Naive thymus-derived CD4-positive, alpha-beta T cell (primary cell): Measurements from ENCODE around the gene TBX6. TPM values are rescaled to one million over a fixed set of nuclear protein-coding genes. Genes with fewer than 3 reads are reported as not detected.
A peak's percentile ranks its signal among the peaks of the same experiment; 100 is the strongest.

ENCODE experiments used
- ATAC-seq: fragments of 150-1000 bp; cut with Tn5 transposase; 2 replicates; pipeline ENCODE4 v1.10.0; 2021; ENCODE audit warnings: mild to moderate bottlenecking, moderate library complexity
- CTCF ChIA-PET: fragments of 350-600 bp; sonication (Branson Sonifier 250); formaldehyde crosslinking; loops from one replicate; lab custom pipeline; 2021; ENCODE audit warnings: antibody characterized with exemption; lab: Charles Lee
- POLR2A ChIA-PET: fragments of 350-600 bp; sonication (Branson Sonifier 250); formaldehyde crosslinking; loops from one replicate; lab custom pipeline; 2021; ENCODE audit warnings: antibody characterized with exemption, inconsistent platforms; lab: Charles Lee
- DNase-seq, 9 donors: peaks; one replicate each; pipeline versions ENCODE4 v3.0.0 to v3.0.0-alpha.2; 2020 to 2022; ENCODE audit warnings: mixed read lengths in 1 of 9
- H3K27ac ChIP-seq: one replicate; pipeline ENCODE4 v1.7.0; 2013; ENCODE audit warnings: mild to moderate bottlenecking, low read depth, low read length, moderate library complexity
- H3K27me3 ChIP-seq, 2 donors: one replicate each; pipeline ENCODE4 v1.7.0; 2013; ENCODE audit warnings: low read length in 2 of 2, mild to moderate bottlenecking in 2 of 2, moderate library complexity in 2 of 2; ENCODE audit not compliant: control insufficient read depth in 2 of 2, insufficient read depth in 2 of 2
- H3K36me3 ChIP-seq, 3 experiments: 1 replicate in 2 of 3; 2 replicates in 1 of 3; pipeline ENCODE4 v1.7.0; 2013; ENCODE audit warnings: low read length in 3 of 3, mild to moderate bottlenecking in 3 of 3, moderate library complexity in 1 of 3; ENCODE audit not compliant: insufficient read depth in 3 of 3, control insufficient read depth in 2 of 3
- H3K4me1 ChIP-seq, 2 donors: one replicate each; pipeline ENCODE4 v1.7.0; 2013; ENCODE audit warnings: low read length in 2 of 2, mild to moderate bottlenecking in 2 of 2, moderate library complexity in 1 of 2; ENCODE audit not compliant: control insufficient read depth in 2 of 2, insufficient read depth in 2 of 2
- H3K4me3 ChIP-seq: 2 replicates; pipeline ENCODE4 v1.7.0; 2013; ENCODE audit warnings: mild to moderate bottlenecking, low read length
- H3K9me3 ChIP-seq, 3 experiments: 1 replicate in 2 of 3; 2 replicates in 1 of 3; pipeline ENCODE4 v1.7.0; 2013; ENCODE audit warnings: low read length in 3 of 3; ENCODE audit not compliant: control insufficient read depth in 2 of 3
- H3K27ac Mint-ChIP-seq, 9 donors: one replicate each; pipeline ENCODE4 v1.8.0; 2020 to 2022; ENCODE audit warnings: mixed read lengths in 9 of 9, mild to moderate bottlenecking in 8 of 9, moderate library complexity in 5 of 9, inconsistent platforms in 2 of 9
- H3K27me3 Mint-ChIP-seq, 5 donors: one replicate each; pipeline ENCODE4 v1.8.0; 2021 to 2022; ENCODE audit warnings: mixed read lengths in 5 of 5, mild to moderate bottlenecking in 1 of 5
- H3K36me3 Mint-ChIP-seq, 5 donors: one replicate each; pipeline ENCODE4 v1.8.0; 2020 to 2022; ENCODE audit warnings: mixed read lengths in 5 of 5, mild to moderate bottlenecking in 3 of 5, inconsistent platforms in 1 of 5
- H3K4me1 Mint-ChIP-seq, 7 donors: one replicate each; pipeline ENCODE4 v1.8.0; 2020 to 2022; ENCODE audit warnings: mixed read lengths in 7 of 7, mild to moderate bottlenecking in 3 of 7, inconsistent platforms in 1 of 7
- H3K4me3 Mint-ChIP-seq, 10 donors: one replicate each; pipeline ENCODE4 v1.8.0; 2020 to 2022; ENCODE audit warnings: mild to moderate bottlenecking in 10 of 10, mixed read lengths in 10 of 10, moderate library complexity in 6 of 10, inconsistent platforms in 2 of 10
- H3K9me3 Mint-ChIP-seq, 11 donors: one replicate each; pipeline ENCODE4 v1.8.0; 2020 to 2022; ENCODE audit warnings: mixed read lengths in 11 of 11, mild to moderate bottlenecking in 4 of 11, inconsistent platforms in 1 of 11, moderate library complexity in 1 of 11
- intact Hi-C, 2 donors: fragments of 100-400 bp; cut with micrococcal nuclease; formaldehyde crosslinking; loops; one replicate each; pipeline ENCODE4 v1.15.1; 2023
- polyA plus RNA-seq, 2 donors: library from polyadenylated mRNA; unstranded; fragments of 300-500 nt; fragmentation: Illumina TruSeq; gene quantifications; one replicate each; pipeline ENCODE4 v1.2.3, GENCODE V29; 2021
- total RNA-seq, 6 experiments: library from RNA in 5 of 6; stranded (reverse) in 5 of 6; gene quantifications; 1 replicate in 5 of 6; 2 replicates in 1 of 6; pipeline ENCODE4 v1.2.3 and lab custom pipeline; 2021 to 2026

The TBX6 gene
- total and polyA plus RNA-seq, 7 experiments from 2014 or later: 0.38 to 3.3 (median 1.6) TPM; not detected in 1

GRCh38 chr16:30068333-30068732 lies 23.4 kb downstream of the TBX6 start:
- no peaks in the 10 kb centered on the region for H3K27me3 ChIP-seq
- POLR2A ChIA-PET: interaction anchor here (0.6 to 6.3 kb wide), 6 partner anchors 14 to 1111 kb away, joined by 3 to 159 read pairs (median 26); partner anchors contain the start of genes CORO1A, TBX6 and YPEL3
- no peak overlapping the region for H3K4me3 ChIP-seq
- H3K36me3 ChIP-seq: peaks cover 18 to 71% (median 22%) of the 10 kb centered on the region in 3 experiments
- H3K9me3 ChIP-seq: no peaks in the 10 kb centered on the region
- CTCF ChIA-PET: interaction anchor here (1.2 kb wide), 1 partner anchor 24 kb away, joined by 6 read pairs; the partner anchor contains the start of gene TBX6
- Mint-ChIP-seq H3K27me3 (no peaks in the 10 kb centered on the region), H3K4me1 (peaks cover 25 to 55% (median 43%) of the 10 kb centered on the region in 7 donors), H3K9me3 (no peaks in the 10 kb centered on the region), H3K27ac (peak overlapping the region; percentile 56 to 92 (median 80)), H3K4me3 (peak overlapping the region; percentile 66 to 86 (median 70)), H3K36me3 (peaks cover 0 to 38% (median 14%) of the 10 kb centered on the region in 5 donors)
- DNase-seq: no peak
- no peak for ATAC-seq
- H3K27ac ChIP-seq: peak overlapping the region; percentile 22
- intact Hi-C loops: loop anchor here (1.0 to 10.0 kb wide), 3 partner anchors 44 to 854 kb away; partner anchors contain the start of genes FBXL19 (in 1 of the 2) and ZNF771 (in 1 of the 2)
- H3K4me1 ChIP-seq: peaks cover 13 to 36% of the 10 kb centered on the region in 2 donors

DNA sequence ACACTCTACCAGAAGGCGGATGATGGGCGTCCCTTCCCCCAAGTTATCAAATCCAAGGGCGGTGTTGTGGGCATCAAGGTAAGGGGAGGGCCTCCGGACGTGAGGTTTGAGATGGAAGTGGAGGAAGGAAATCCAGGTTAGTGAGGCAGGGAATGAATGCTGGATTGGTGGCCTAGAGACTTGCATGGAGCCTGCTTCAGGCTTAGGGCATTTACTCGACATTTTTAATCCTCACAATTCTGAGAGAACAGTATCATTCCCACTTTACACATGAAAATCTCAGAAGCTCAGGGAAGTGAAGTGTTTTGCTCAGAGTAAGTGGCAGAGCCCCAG lies 24.2 kb downstream of the TBX6 start:
- peaks cover 13 to 37% of the 10 kb centered on the region in 2 donors for H3K4me1 ChIP-seq
- peaks cover 25 to 55% (median 43%) of the 10 kb centered on the region in 7 donors for H3K4me1 Mint-ChIP-seq
- H3K27me3 ChIP-seq: no peaks in the 10 kb centered on the region
- H3K9me3 Mint-ChIP-seq: no peaks in the 10 kb centered on the region
- intact Hi-C loops: loop anchor here (5.0 to 10.0 kb wide), 2 partner anchors 337 to 855 kb away; partner anchors contain the start of genes FBXL19 (in 1 of the 2) and ZNF771 (in 1 of the 2)
- no peaks in the 10 kb centered on the region for H3K9me3 ChIP-seq
- H3K27ac ChIP-seq: peak overlapping the region; percentile 83
- H3K36me3 Mint-ChIP-seq: peaks cover 0 to 38% (median 14%) of the 10 kb centered on the region in 5 donors
- no peak for ATAC-seq
- H3K36me3 ChIP-seq: peaks cover 18 to 69% (median 22%) of the 10 kb centered on the region in 3 experiments
- H3K27ac Mint-ChIP-seq: peak overlapping the region in 7 of 9 donors; percentile 83 to 99 (median 98)
- peak overlapping the region; percentile 36 to 100 (median 99) for H3K4me3 Mint-ChIP-seq
- POLR2A ChIA-PET: interaction anchor here (0.6 to 6.3 kb wide), 11 partner anchors 9 to 365 kb away, joined by 3 to 159 read pairs (median 8); partner anchors contain the start of genes CD2BP2, CORO1A, PPP4C and TBX6
- no peaks in the 10 kb centered on the region for H3K27me3 Mint-ChIP-seq
- no peak for DNase-seq
- H3K4me3 ChIP-seq: peak overlapping the region; percentile 12
- CTCF ChIA-PET: interaction anchor here (0.6 to 1.2 kb wide), 2 partner anchors 25 to 277 kb away, joined by 3 to 6 read pairs; partner anchors contain the start of gene TBX6

DNA sequence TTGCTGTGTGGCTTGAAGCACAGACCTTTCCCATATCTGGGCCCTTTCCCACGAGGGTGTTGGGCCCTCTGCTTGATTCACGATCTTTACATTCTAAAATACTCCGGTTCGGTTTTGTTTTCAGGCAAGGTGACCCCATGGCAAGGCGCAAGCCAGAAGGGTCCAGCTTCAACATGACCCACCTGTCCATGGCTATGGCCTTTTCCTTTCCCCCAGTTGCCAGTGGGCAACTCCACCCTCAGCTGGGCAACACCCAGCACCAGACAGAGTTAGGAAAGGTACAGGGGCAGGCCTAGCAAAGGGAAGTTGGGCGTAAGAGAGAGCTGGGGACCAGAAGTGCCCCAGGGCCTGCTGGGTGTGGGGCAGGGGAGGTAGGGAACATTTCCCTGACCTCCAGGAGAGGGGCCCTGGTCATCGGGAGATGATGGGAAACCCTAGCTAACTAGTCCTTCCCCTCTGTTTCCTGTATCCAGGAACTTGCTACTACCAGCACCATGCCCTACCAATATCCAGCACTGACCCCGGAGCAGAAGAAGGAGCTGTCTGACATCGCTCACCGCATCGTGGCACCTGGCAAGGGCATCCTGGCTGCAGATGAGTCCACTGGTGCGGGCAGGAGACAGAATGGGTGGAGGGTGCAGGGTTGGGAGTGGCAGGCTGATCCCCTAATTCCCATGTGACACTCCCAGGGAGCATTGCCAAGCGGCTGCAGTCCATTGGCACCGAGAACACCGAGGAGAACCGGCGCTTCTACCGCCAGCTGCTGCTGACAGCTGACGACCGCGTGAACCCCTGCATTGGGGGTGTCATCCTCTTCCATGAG lies 24.8 kb downstream of the TBX6 start:
- intact Hi-C loops: loop anchor here (5.0 to 10.0 kb wide), 2 partner anchors 338 to 855 kb away; partner anchors contain the start of genes FBXL19 (in 1 of the 2) and ZNF771 (in 1 of the 2)
- H3K27ac ChIP-seq: peak overlapping the region; percentile 83
- Mint-ChIP-seq H3K36me3 (peaks cover 0 to 35% (median 13%) of the 10 kb centered on the region in 5 donors), H3K4me1 (peaks cover 25 to 51% (median 40%) of the 10 kb centered on the region in 7 donors), H3K4me3 (peak overlapping the region; percentile 96 to 100 (median 99)), H3K27me3 (no peaks in the 10 kb centered on the region), H3K9me3 (no peaks in the 10 kb centered on the region), H3K27ac (peak overlapping the region; percentile 79 to 99 (median 98))
- no peaks in the 10 kb centered on the region for H3K27me3 ChIP-seq
- peak overlapping the region; percentile 94 for H3K4me3 ChIP-seq
- peaks cover 18 to 64% (median 22%) of the 10 kb centered on the region in 3 experiments for H3K36me3 ChIP-seq
- no peak for ATAC-seq
- ChIA-PET CTCF (interaction anchor here (0.5 to 2.1 kb wide), 5 partner anchors 23 to 822 kb away, joined by 3 to 10 read pairs (median 3); partner anchors contain the start of gene TBX6), POLR2A (interaction anchor here (0.5 to 6.3 kb wide), 22 partner anchors 9 to 1097 kb away, joined by 3 to 159 read pairs (median 5); partner anchors contain the start of genes CD2BP2, CORO1A, MVP and PAGR1)
- DNase-seq: no peak
- no peaks in the 10 kb centered on the region for H3K9me3 ChIP-seq
- peaks cover 13 to 37% of the 10 kb centered on the region in 2 donors for H3K4me1 ChIP-seq

DNA sequence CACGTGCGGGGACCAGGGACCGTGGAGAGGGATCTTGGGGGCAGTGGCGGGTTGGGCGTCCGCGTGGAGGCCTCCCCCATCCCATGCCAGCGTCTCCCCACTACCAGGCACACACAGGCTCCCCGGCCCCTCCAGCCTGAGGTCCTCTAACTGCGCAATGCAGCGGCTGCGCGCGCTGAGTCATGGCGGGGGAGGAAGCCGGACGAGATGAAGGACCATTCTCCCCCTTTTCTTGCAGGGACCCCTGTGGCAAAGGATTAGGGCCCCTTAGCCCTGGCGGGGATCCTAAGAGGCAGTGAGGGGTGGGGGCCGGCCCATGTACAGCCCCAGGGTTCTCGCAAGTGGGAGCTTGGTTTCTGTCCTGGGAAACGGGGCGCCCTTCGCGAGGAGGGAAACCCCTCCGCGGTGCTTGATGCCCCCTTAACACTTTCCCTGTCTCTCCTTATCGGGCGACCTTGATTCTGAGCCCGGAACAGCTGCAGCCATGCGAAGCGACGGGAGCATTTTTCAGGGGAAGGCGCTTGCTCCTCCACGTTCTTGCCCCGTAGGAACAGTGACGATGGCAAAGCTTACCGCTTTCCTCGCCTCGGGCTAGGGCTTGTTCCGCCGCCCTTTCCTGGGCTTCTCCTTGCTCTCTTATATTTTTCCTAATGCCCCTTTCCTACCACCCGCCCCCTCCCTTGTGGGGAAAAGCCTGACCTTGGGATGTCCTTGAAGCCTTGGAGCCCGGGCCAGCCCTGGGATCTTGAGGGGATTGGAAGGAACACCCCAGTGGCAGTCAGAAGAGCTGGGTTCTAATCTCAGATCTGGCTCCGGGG lies 25.6 kb downstream of the TBX6 start:
- peaks cover 18 to 55% (median 22%) of the 10 kb centered on the region in 3 experiments for H3K36me3 ChIP-seq
- intact Hi-C loops: loop anchor here (1.0 to 10.0 kb wide), 19 partner anchors 9 to 856 kb away; partner anchors contain the start of genes FBRS (in 2 of the 2), MAPK3 (in 2 of the 2), PPP4C (in 2 of the 2) and CORO1A (in 1 of the 2)
- peak overlapping the region; percentile 94 for H3K4me3 ChIP-seq
- ChIA-PET CTCF (interaction anchor here (0.5 to 2.1 kb wide), 4 partner anchors 11 to 823 kb away, joined by 3 to 10 read pairs (median 4); partner anchors contain the start of gene TBX6), POLR2A (interaction anchor here (0.5 to 6.3 kb wide), 46 partner anchors 10 to 1098 kb away, joined by 3 to 159 read pairs (median 4); partner anchors contain the start of genes CD2BP2, CORO1A, DCTPP1 and KCTD13)
- ATAC-seq (no peak), DNase-seq (no peak)
- Mint-ChIP-seq H3K27ac (peak overlapping the region; percentile 79 to 99 (median 98)), H3K27me3 (no peaks in the 10 kb centered on the region), H3K36me3 (peaks cover 0 to 30% (median 13%) of the 10 kb centered on the region in 5 donors), H3K4me3 (peak overlapping the region; percentile 96 to 100 (median 99)), H3K9me3 (no peaks in the 10 kb centered on the region), H3K4me1 (peaks cover 25 to 46% (median 38%) of the 10 kb centered on the region in 7 donors)
- H3K4me1 ChIP-seq: peaks cover 13 to 37% of the 10 kb centered on the region in 2 donors
- peak overlapping the region; percentile 83 for H3K27ac ChIP-seq
- H3K27me3 ChIP-seq: no peaks in the 10 kb centered on the region
- H3K9me3 ChIP-seq: no peaks in the 10 kb centered on the region

DNA sequence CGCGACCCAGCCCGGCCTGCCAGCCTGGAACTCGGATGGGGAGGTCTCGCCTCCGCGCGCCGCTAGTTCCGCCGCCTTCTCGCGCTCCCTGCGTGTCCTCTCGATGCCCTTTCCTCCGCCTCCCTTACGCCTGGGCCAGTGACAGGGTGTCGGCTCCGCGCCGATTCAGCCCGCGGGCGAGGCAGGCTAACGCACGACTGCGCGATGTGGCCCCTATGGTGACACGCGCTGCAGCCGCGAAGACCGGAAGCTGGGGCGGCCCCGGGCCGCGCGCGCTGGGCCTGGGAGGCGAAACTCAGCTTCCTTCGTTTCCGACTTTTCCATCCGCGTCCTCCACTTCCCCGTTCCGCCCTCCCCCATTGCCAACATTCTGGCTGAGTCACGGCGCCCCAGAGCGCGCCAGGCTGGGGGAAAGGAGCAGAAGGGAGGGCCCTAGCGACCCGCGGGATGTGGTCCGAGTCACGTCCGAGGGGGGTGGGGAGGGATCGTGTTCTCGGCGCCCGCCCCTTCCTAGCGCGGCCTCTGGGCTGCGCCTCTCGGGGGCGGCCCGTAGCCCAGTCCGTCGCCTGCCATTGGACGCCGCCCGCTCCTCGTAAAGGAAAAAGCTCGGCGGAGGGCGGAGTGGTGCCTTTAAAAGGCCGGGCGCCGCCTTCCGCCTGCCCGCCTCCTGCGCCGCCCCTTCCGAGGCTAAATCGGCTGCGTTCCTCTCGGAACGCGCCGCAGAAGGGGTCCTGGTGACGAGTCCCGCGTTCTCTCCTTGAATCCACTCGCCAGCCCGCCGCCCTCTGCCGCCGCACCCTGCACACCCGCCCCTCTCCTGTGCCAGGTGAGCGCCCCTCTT lies 26.4 kb downstream of the TBX6 start, which contains the start of gene ALDOA:
Gene ALDOA, plus strand, starts transcription at position 659 of the 841 bp plus-strand sequence. CDS start 1,138 bp downstream, outside the sequence.
- DNase-seq (peak; percentile 82 to 97 (median 92)), ATAC-seq (peak; percentile 90)
- ChIA-PET POLR2A (interaction anchor here (0.6 to 6.3 kb wide), 49 partner anchors 11 to 813 kb away, joined by 3 to 159 read pairs (median 4); partner anchors contain the start of genes CD2BP2, CORO1A, DCTPP1 and KCTD13), CTCF (interaction anchor here (0.6 to 2.1 kb wide), 4 partner anchors 10 to 342 kb away, joined by 3 to 10 read pairs (median 4); partner anchors contain the start of genes TBX6 and ZNF771)
- no peaks in the 10 kb centered on the region for H3K27me3 Mint-ChIP-seq
- Histone ChIP-seq H3K36me3 (peaks cover 18 to 47% (median 19%) of the 10 kb centered on the region in 3 experiments), H3K4me3 (peak within 1 kb of the TSS; percentile 94), H3K9me3 (no peaks in the 10 kb centered on the region), H3K27me3 (no peaks in the 10 kb centered on the region), H3K4me1 (peaks cover 13 to 37% of the 10 kb centered on the region in 2 donors), H3K27ac (peak within 1 kb of the TSS; percentile 83)
- peak within 1 kb of the TSS; percentile 90 to 99 (median 98) for H3K27ac Mint-ChIP-seq
- intact Hi-C loops: loop anchor here (1.0 to 10.0 kb wide), 19 partner anchors 10 to 857 kb away; partner anchors contain the start of genes FBRS (in 2 of the 2), MAPK3 (in 2 of the 2), PPP4C (in 2 of the 2) and CORO1A (in 1 of the 2)
- H3K4me1 Mint-ChIP-seq: peaks cover 22 to 44% (median 35%) of the 10 kb centered on the region in 7 donors
- H3K9me3 Mint-ChIP-seq: no peaks in the 10 kb centered on the region
- H3K4me3 Mint-ChIP-seq: peak within 1 kb of the TSS; percentile 96 to 100 (median 99)
- peaks cover 0 to 29% (median 13%) of the 10 kb centered on the region in 5 donors for H3K36me3 Mint-ChIP-seq
